Activated B cell treated with CpG ODN at 0.5 μM for 24 hours (primary cell): ENCODE results near the gene FOXP1. TPM values are rescaled to one million over a fixed set of nuclear protein-coding genes. Genes with fewer than 3 reads are reported as not detected.
A peak's percentile ranks its signal among the peaks of the same experiment; 100 is the strongest.

Experiments used
- ATAC-seq: fragments of 200-7000 bp; cut with Tn5 transposase; one replicate; pipeline ENCODE4 v1.10.0; 2021; ENCODE audit warnings: low read depth, mild to moderate bottlenecking, moderate library complexity
- CTCF ChIA-PET: fragments of 350-600 bp; sonication (Branson Sonifier 250); formaldehyde crosslinking; loops from one replicate; lab custom pipeline; 2021; ENCODE audit warnings: antibody characterized with exemption; lab: Charles Lee
- POLR2A ChIA-PET: fragments of 350-600 bp; sonication (Branson Sonifier 250); formaldehyde crosslinking; loops from one replicate; lab custom pipeline; 2021; ENCODE audit warnings: antibody characterized with exemption; lab: Charles Lee
- DNase-seq: peaks from one replicate; pipeline ENCODE4 v3.0.0; 2022
- H3K27ac Mint-ChIP-seq: one replicate; pipeline ENCODE4 v1.8.0; 2020; ENCODE audit warnings: mixed read lengths
- H3K27me3 Mint-ChIP-seq: one replicate; pipeline ENCODE4 v1.8.0; 2021; ENCODE audit warnings: mixed read lengths
- H3K36me3 Mint-ChIP-seq: one replicate; pipeline ENCODE4 v1.8.0; 2021; ENCODE audit warnings: low read depth, mixed read lengths
- H3K4me1 Mint-ChIP-seq: one replicate; pipeline ENCODE4 v1.8.0; 2021; ENCODE audit warnings: mixed read lengths
- H3K4me3 Mint-ChIP-seq: one replicate; pipeline ENCODE4 v1.8.0; 2020; ENCODE audit warnings: mild to moderate bottlenecking, mixed read lengths
- H3K9me3 Mint-ChIP-seq: one replicate; pipeline ENCODE4 v1.8.0; 2020; ENCODE audit warnings: mixed read lengths
- CTCF ChIP-seq: fragments of 200-600 bp; IDR thresholded peaks from one replicate; pipeline ENCODE4 v1.8.0; 2022; ENCODE audit warnings: antibody characterized with exemption, mild to moderate bottlenecking
- intact Hi-C: fragments of 100-400 bp; cut with micrococcal nuclease; formaldehyde crosslinking; loops from one replicate; pipeline ENCODE4 v1.15.1; 2024
- total RNA-seq: library from RNA; stranded (reverse); gene quantifications from 2 replicates; pipeline ENCODE4 v1.2.3, GENCODE V29; 2022

Gene FOXP1
- total RNA-seq, 1 donor from 2014 or later = 563 TPM

- H3K4me1 Mint-ChIP-seq = peaks cover 85% of the 10 kb centered on the region
- no peak for DNase-seq
- no peaks in the 10 kb centered on the region for H3K9me3 Mint-ChIP-seq
- ATAC-seq = peak; percentile 69
- ChIA-PET CTCF (interaction anchor here (1.7 kb wide), 2 partner anchors 13 to 30 kb away, joined by 4 to 7 read pairs; no protein-coding TSS in a partner anchor), POLR2A (interaction anchor here (0.8 to 7.5 kb wide), 23 partner anchors 8 to 467 kb away, joined by 3 to 138 read pairs (median 8); partner anchors contain the start of gene FOXP1)
- intact Hi-C loops = loop anchor here (1.0 to 2.0 kb wide), 5 partner anchors 8 to 51 kb away; no protein-coding TSS in a partner anchor
- peak overlapping the region; percentile 90 for H3K27ac Mint-ChIP-seq
- H3K36me3 Mint-ChIP-seq = peaks cover 78% of the 10 kb centered on the region
- H3K27me3 Mint-ChIP-seq = no peaks in the 10 kb centered on the region
- TF ChIP-seq CTCF = no peak
- H3K4me3 Mint-ChIP-seq = peak overlapping the region; percentile 64
Observed at GRCh38 chr3:71117572-71118247, 465.8 kb downstream of the FOXP1 start.

- Mint-ChIP-seq H3K27me3 (no peaks in the 10 kb centered on the region), H3K27ac (peak overlapping the region; percentile 79), H3K4me1 (peaks cover 82% of the 10 kb centered on the region), H3K4me3 (no peak overlapping the region), H3K36me3 (peaks cover 79% of the 10 kb centered on the region), H3K9me3 (no peaks in the 10 kb centered on the region)
- intact Hi-C loops = no loop called here
- no peak for ATAC-seq
- no peak for TF ChIP-seq CTCF
- DNase-seq = no peak
- ChIA-PET POLR2A (interaction anchor here (0.5 kb wide), 1 partner anchor 266 kb away, joined by 3 read pairs; no protein-coding TSS in a partner anchor), CTCF (interaction anchor here (0.7 kb wide), 1 partner anchor 12 kb away, joined by 3 read pairs; no protein-coding TSS in a partner anchor)
Observed at GRCh38 chr3:71114610-71115009, 468.9 kb downstream of the FOXP1 start.

GRCh38 chr3:71112576-71112975 is 471.0 kb downstream of the FOXP1 start:
- peak overlapping the region; percentile 15 for H3K27ac Mint-ChIP-seq
- no peak overlapping the region for H3K4me3 Mint-ChIP-seq
- no peak for DNase-seq
- H3K9me3 Mint-ChIP-seq = no peaks in the 10 kb centered on the region
- peaks cover 83% of the 10 kb centered on the region for H3K4me1 Mint-ChIP-seq
- H3K36me3 Mint-ChIP-seq = peaks cover 81% of the 10 kb centered on the region
- intact Hi-C loops = no loop called here
- ChIA-PET POLR2A (no interaction called here), CTCF (no interaction called here)
- no peaks in the 10 kb centered on the region for H3K27me3 Mint-ChIP-seq
- ATAC-seq = no peak
- TF ChIP-seq CTCF = no peak

- POLR2A ChIA-PET = interaction anchor here (1.3 kb wide), 1 partner anchor 22 kb away, joined by 4 read pairs; no protein-coding TSS in a partner anchor
- no peak for TF ChIP-seq CTCF
- ATAC-seq (no peak), DNase-seq (no peak)
- CTCF ChIA-PET = no interaction called here
- Mint-ChIP-seq H3K36me3 (peaks cover 82% of the 10 kb centered on the region), H3K4me3 (no peak overlapping the region), H3K4me1 (peaks cover 82% of the 10 kb centered on the region), H3K27ac (peak overlapping the region; percentile 66), H3K27me3 (no peaks in the 10 kb centered on the region), H3K9me3 (no peaks in the 10 kb centered on the region)
- intact Hi-C loops = no loop called here
Observed at GRCh38 chr3:71111784-71112440, 471.6 kb downstream of the FOXP1 start.
